MM.1S (cell line): Measurements from ENCODE around the gene PRKD1.

Source experiments
- DNase-seq: peaks from one replicate; pipeline ENCODE4 v3.0.0-alpha.2; 2015
- H2AFZ ChIP-seq: fragments of 300-600 bp; sonication (generic); 2 replicates; pipeline ENCODE4 v1.6.0; 2016; ENCODE audit warnings: antibody characterized with exemption, low read length
- H3F3A ChIP-seq: fragments of 300-600 bp; sonication (generic); 2 replicates; pipeline ENCODE4 v1.6.1; 2016; ENCODE audit warnings: mild to moderate bottlenecking, antibody characterized with exemption, low read length, moderate library complexity, mixed read lengths; ENCODE audit not compliant: insufficient read depth
- H3K27ac ChIP-seq: fragments of 300-600 bp; sonication (generic); 2 replicates; pipeline ENCODE4 v1.5.1; 2016; ENCODE audit warnings: mild to moderate bottlenecking, low read length
- H3K27me3 ChIP-seq: fragments of 300-600 bp; sonication (generic); replicated peaks from 2 replicates; pipeline ENCODE4 v1.6.0; 2016; ENCODE audit warnings: low read length; ENCODE audit not compliant: insufficient read depth
- H3K36me3 ChIP-seq: fragments of 300-600 bp; sonication (generic); replicated peaks from 2 replicates; pipeline ENCODE4 v1.6.1; 2016; ENCODE audit warnings: mild to moderate bottlenecking, low read length, mixed read lengths; ENCODE audit not compliant: insufficient read depth
- H3K4me1 ChIP-seq: fragments of 300-600 bp; sonication (generic); 2 replicates; pipeline ENCODE4 v1.6.1; 2016; ENCODE audit warnings: low read length, mixed read lengths
- H3K4me2 ChIP-seq: fragments of 300-600 bp; sonication (generic); 2 replicates; pipeline ENCODE4 v1.6.0; 2016; ENCODE audit warnings: low read depth, low read length
- H3K4me3 ChIP-seq: fragments of 300-600 bp; sonication (generic); 2 replicates; pipeline ENCODE4 v1.5.1; 2016; ENCODE audit warnings: low read length, mixed read lengths
- H3K79me2 ChIP-seq: fragments of 300-600 bp; sonication (generic); 2 replicates; pipeline ENCODE4 v1.6.1; 2016; ENCODE audit warnings: mixed run types, low read length, mixed read lengths
- H3K9ac ChIP-seq: fragments of 300-600 bp; sonication (generic); 2 replicates; pipeline ENCODE4 v1.6.1; 2016; ENCODE audit warnings: low read length, mixed read lengths
- H3K9me2 ChIP-seq: fragments of 300-600 bp; sonication (generic); replicated peaks from 2 replicates; pipeline ENCODE4 v1.6.1; 2016; ENCODE audit warnings: mild to moderate bottlenecking, low read length, mixed read lengths; ENCODE audit not compliant: insufficient read depth
- H3K9me3 ChIP-seq: fragments of 300-600 bp; sonication (generic); replicated peaks from 2 replicates; pipeline ENCODE4 v1.6.1; 2016; ENCODE audit warnings: mild to moderate bottlenecking, low read length, mixed read lengths; ENCODE audit not compliant: insufficient read depth
- H4K20me1 ChIP-seq: fragments of 300-600 bp; sonication (generic); 2 replicates; pipeline ENCODE4 v1.6.1; 2016; ENCODE audit warnings: mild to moderate bottlenecking, low read length, moderate library complexity, mixed read lengths; ENCODE audit not compliant: insufficient read depth
- CTCF ChIP-seq: fragments of 300-600 bp; sonication (generic); IDR thresholded peaks from 2 replicates; pipeline ENCODE4 v1.5.1; 2016; ENCODE audit warnings: antibody characterized with exemption, low read length, mixed read lengths
- EZH2 ChIP-seq: fragments of 300-600 bp; sonication (generic); optimal IDR thresholded peaks from 2 replicates; pipeline ENCODE3; 2017; ENCODE audit warnings: low read depth, mild to moderate bottlenecking, antibody characterized with exemption, low read length, mixed read lengths
- EZH2phosphoT487 ChIP-seq: fragments of 300-600 bp; sonication (generic); IDR thresholded peaks from 2 replicates; pipeline ENCODE4 v1.6.1; 2018; ENCODE audit warnings: antibody characterized with exemption, low read length

Gene PRKD1

GRCh38 chr14:29752221-29752923 is 175.3 kb downstream of the PRKD1 start:
- no peaks in the 10 kb centered on the region for H3K9me2 ChIP-seq
- no peak overlapping the region for H2AFZ ChIP-seq
- TF ChIP-seq CTCF (no peak), EZH2 (no peak), EZH2phosphoT487 (no peak)
- no peak for DNase-seq
- H4K20me1 ChIP-seq: no peaks in the 10 kb centered on the region
- H3K27ac ChIP-seq: no peak overlapping the region
- H3K9ac ChIP-seq: no peak overlapping the region
- H3F3A ChIP-seq: no peaks in the 10 kb centered on the region
- no peaks in the 10 kb centered on the region for H3K27me3 ChIP-seq
- no peaks in the 10 kb centered on the region for H3K79me2 ChIP-seq
- H3K36me3 ChIP-seq: no peaks in the 10 kb centered on the region
- H3K4me2 ChIP-seq: no peak overlapping the region
- no peaks in the 10 kb centered on the region for H3K9me3 ChIP-seq
- no peaks in the 10 kb centered on the region for H3K4me1 ChIP-seq
- H3K4me3 ChIP-seq: no peak overlapping the region

- Histone ChIP-seq H3K4me1 (no peaks in the 10 kb centered on the region), H3K79me2 (no peaks in the 10 kb centered on the region), H3K9me2 (no peaks in the 10 kb centered on the region), H3K9me3 (no peaks in the 10 kb centered on the region), H3K9ac (no peak overlapping the region), H3F3A (no peaks in the 10 kb centered on the region), H2AFZ (no peak overlapping the region), H3K4me3 (no peak overlapping the region), H3K36me3 (no peaks in the 10 kb centered on the region), H3K4me2 (no peak overlapping the region), H4K20me1 (no peaks in the 10 kb centered on the region), H3K27ac (no peak overlapping the region), H3K27me3 (no peaks in the 10 kb centered on the region)
- TF ChIP-seq EZH2 (no peak), EZH2phosphoT487 (no peak), CTCF (no peak)
- no peak for DNase-seq
Measured at GRCh38 chr14:29749829-29750228, 177.8 kb downstream of the PRKD1 start.

- no peaks in the 10 kb centered on the region for H3K4me1 ChIP-seq
- TF ChIP-seq CTCF (no peak), EZH2 (no peak), EZH2phosphoT487 (no peak)
- H3K9me2 ChIP-seq: no peaks in the 10 kb centered on the region
- H3K27me3 ChIP-seq: no peaks in the 10 kb centered on the region
- H3F3A ChIP-seq: no peaks in the 10 kb centered on the region
- H4K20me1 ChIP-seq: no peaks in the 10 kb centered on the region
- no peak overlapping the region for H3K27ac ChIP-seq
- no peaks in the 10 kb centered on the region for H3K36me3 ChIP-seq
- no peak overlapping the region for H3K4me3 ChIP-seq
- H3K9me3 ChIP-seq: no peaks in the 10 kb centered on the region
- H3K79me2 ChIP-seq: no peaks in the 10 kb centered on the region
- no peak overlapping the region for H3K4me2 ChIP-seq
- H3K9ac ChIP-seq: no peak overlapping the region
- no peak overlapping the region for H2AFZ ChIP-seq
- DNase-seq: no peak
Measured at GRCh38 chr14:29749327-29749726, 178.3 kb downstream of the PRKD1 start.
